22Rv1 (cell line): ENCODE results near the gene PC.

Source experiments
- CTCF ChIP-seq: fragments of 450-650 bp; IDR thresholded peaks from 2 replicates; pipeline ENCODE4 v1.5.1; 2017; ENCODE audit warnings: mild to moderate bottlenecking
- ZFX ChIP-seq: fragments of 450-650 bp; IDR thresholded peaks from 2 replicates; pipeline ENCODE4 v1.6.1; 2017; ENCODE audit warnings: antibody characterized with exemption, borderline replicate concordance

GRCh38 chr11:66966351-66966750 is 8.2 kb upstream of the PC start:
- TF ChIP-seq CTCF = no peak
- no peak for TF ChIP-seq ZFX
